NCI-H1092 (cell line): ENCODE results near the gene SHC1.
A peak's percentile ranks its signal among the peaks of the same experiment; 100 is the strongest.

Source experiments
- DNase-seq: peaks from one replicate; lab custom pipeline; 2025; lab: John Stamatoyannopoulos, UW

The SHC1 gene

DNA sequence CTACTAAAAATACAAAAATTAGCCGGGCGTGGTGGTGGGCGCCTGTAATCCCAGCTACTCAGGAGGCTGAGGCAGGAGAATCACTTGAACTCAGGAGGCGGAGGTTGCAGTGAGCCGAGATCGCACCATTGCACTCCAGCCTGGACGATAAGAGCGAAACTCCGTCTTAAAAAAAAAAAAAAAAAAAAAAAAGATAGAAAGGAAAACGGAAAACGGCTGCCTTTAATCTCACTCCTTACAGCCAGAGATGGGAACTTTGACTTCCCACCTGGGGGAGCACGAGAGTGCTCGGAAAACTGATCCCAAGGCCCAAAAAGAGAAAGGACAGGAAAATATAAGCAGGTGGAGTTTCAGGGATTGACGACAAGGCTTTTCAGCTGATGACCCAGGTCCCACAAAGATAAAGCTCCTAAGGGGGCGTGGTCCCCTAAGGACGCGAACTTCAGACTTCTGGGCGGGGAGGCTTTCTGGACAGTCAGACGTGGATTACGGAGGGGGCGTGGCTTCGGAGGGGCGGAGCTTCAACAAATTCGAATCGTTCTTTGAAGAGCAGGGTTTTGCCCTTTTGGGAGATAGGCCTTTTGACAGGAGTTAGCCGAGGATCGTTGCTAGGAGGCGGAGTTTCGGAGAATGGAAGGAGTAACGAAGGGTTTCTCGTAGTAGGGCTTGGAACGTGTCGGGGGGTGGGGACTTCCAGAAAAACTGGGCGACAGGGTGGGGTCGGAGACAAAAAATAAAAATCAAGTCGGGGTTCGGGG is 3.0 kb upstream of the SHC1 start:
- DNase-seq, result peak; percentile 90

- DNase-seq, result no peak
These were observed 2.2 kb upstream of the SHC1 start for GRCh38 chr1:154972517-154973343.

DNA sequence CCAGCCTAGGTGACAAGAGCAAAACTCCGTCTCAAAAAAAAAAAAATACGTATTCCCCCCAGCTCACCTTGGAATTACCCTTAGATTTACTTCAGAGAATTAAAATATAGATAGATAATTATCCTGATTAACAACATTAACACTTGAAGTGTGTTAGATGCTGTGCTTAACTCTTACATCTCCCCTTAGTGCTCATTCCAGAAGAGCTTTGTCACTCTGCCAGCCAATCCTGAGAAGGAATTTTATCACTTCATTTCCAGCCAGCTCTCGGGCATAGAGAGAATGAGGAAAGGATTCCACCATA is 1.6 kb upstream of the SHC1 start:
- no peak for DNase-seq

GRCh38 chr1:154971341-154971998 is 923 bp upstream of the SHC1 start:
- DNase-seq, result no peak

DNA sequence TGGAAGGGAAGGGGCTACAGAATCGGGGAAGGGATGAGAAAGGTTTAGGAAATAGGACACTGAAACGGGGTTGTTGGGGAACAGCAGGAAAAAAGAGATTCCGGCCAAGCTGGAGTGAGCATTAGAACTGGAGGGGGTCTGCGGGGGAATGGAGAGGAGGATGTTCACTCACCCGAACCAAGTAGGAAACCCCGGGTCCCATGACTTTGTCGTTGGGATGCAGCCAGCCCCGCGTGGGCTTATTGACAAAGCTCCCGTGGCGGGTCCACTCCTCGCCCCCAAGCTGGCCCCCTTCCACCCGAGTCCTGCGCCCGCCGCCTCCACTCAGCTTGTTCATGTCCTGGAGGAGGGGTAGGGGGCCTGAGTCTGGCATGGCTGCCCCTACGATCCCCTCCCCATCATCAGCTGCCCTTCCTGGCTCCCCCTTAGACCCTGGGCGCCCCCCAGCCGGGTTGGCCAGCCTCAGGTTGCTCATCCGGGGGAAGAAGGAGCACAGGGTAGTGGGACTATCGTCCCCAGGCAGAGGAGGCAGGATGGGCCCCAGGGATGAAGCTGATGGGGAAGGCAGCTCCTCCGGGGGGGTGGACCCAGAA is 591 bp downstream of the SHC1 start:
- no peak for DNase-seq

DNA sequence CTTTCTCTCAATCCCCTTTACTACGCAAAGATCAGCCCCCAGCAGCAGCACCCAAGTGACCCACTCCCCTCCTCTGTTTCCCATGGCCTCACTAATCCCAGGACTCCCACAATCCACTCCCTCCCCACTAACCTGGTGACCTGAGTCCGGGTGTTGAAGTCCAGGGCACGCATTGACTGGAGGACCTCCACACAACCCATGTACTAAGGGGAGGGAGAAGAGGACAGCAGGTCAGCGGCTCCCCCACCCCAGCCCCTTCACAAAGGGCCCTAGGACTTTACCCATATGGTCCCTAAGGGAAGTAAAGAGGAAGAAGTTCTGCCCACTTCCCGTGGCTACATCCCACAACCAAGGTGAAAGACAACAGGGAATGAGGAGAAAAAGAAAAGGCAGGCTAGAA is 1.3 kb downstream of the SHC1 start:
- DNase-seq, result no peak

DNA sequence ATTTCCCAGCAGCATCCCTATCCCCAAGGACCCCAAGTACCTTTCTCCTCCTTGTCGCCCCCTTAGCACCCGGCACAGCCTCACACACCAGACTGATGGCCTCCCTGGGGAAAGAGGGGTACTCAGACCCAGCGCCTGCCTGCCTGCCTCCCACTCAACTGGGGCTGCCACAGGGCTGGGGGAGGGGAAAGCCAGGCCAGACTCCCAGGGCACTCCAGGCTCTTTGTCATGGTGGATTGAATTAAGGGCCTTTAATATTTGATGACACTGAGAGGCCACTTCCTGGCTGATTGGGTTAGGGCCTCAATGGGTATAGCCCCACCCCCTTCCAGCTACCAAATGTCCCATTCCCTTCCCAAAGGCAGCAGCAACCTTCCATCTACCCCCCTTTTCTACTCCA is 1.8 kb downstream of the SHC1 start:
- no peak for DNase-seq

DNA sequence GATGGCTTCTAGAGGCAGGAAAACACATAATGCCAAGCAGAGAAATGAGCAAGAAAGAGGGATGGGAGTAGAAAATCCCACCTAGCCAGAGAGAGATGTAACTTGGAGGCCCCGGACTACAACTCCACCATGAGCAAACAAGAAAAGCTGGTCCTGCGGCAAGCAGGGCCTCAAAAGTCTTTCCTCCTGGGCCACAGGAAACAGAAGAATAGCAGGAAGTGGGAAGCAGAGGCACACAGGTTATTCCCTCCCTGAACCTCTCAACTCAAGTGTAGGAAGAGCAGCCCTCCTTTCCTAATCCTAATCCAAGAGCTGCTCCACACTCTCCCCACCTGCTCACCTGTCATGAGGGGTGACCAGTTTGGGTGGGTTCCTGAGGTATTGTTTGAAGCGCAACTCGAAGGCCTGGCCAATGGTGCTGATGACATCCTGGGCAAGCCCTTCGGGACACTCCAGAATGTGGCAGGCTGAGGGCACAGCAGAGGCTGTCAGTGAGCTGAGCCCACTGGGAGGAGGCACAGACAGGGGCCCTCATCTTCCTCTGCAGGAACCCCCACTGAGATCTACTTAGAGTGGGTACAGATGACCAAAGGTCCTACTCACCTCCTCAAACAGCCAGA is 3.1 kb downstream of the SHC1 start:
- no peak for DNase-seq

GRCh38 chr1:154966111-154966510 is 4.4 kb downstream of the SHC1 start:
- no peak for DNase-seq

DNA sequence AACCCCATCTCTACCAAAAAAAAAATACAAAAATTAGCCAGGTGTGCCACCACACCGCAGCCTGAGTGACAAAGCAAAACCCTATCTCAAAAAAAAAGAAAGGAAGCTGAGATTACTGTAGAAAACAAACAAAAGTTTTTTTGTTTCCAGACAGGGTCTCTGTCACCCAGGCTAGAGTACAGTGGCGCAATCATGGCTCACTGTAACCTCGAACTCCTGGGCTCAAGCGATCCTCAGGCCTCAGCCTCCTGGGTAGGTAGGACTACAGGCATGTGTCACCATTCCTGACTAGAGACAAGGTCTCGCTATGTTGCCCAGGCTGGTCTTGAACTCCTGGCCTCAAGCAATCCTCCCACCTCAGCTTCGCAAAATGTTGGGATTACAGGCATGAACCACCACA is 6.2 kb downstream of the SHC1 start:
- DNase-seq, result no peak

GRCh38 chr1:154963643-154964042 is 6.9 kb downstream of the SHC1 start:
- no peak for DNase-seq

- DNase-seq, result no peak
These were observed 7.7 kb downstream of the SHC1 start for GRCh38 chr1:154962795-154963330.

DNA sequence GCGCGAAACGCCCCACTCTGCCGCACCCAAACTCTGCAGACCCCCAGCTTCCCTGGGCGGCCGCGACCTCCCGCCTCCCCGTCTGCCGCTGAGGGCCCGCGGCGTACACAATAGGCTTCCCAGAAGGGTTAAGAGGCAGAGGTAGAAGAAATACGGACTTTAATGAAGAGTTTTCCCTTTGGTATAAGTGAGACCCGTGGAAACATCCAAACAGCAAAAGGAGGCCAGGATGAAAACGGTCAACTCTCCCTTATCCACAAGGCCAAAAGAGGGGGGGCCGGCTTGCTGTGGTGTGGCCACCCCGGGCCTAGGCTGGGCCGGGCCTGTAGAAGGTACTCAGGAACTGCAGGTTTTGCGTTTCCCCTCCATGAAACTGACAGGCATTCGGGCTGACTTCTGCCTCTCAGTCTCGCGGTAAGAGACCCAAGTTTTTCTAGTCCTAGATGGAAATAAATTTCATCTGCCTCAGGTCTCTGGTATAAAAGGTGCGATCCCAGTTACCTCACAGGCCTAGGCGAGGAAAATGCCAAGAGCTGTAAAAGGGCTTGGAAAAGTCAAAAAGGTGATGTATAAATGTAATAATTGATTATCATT is 8.3 kb downstream of the SHC1 start:
- DNase-seq, result no peak

- DNase-seq, result peak; percentile 53
These were observed 9.1 kb downstream of the SHC1 start, which contains the start of gene PYGO2 for GRCh38 chr1:154961207-154962155. Gene PYGO2, minus strand, starts transcription at chr1:154961782. Its CDS starts 206 bp downstream, at chr1:154961576.

DNA sequence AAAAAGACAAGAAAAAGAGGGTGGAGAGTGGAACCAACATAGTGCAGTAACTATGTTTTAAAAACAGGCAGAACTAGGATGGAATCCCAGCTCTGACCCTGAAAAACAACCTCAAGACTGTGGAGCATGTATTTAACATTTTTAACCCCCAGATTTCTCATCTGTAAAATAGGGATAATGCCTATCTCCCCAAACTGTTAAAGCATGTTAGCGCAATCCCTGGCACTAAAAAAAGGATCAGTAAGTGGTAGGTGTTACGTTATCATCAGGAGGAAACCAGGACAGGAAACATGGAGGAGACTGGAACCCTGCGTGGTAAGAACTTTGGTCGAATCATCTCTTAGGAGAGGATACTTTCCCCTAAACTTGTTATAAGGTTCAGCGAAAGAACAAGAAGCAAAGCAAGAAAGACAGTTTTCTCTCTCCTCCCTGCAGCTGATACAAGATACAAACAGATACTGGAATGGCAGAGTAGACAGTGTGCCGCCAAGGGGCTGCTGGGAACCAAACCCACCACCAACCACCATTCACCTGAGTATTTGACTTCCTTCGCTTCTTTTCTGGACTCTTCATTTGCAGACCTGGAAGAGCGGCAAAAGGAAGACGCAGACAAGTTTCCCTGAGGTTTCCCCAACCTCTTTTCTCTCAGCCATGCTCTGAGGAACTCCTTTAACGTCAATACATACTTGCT is 10.0 kb downstream of the SHC1 start:
- no peak for DNase-seq

- no peak for DNase-seq
These were observed 11.1 kb downstream of the SHC1 start for GRCh38 chr1:154959426-154959780.

- no peak for DNase-seq
These were observed 11.7 kb downstream of the SHC1 start for GRCh38 chr1:154958681-154959425.

DNA sequence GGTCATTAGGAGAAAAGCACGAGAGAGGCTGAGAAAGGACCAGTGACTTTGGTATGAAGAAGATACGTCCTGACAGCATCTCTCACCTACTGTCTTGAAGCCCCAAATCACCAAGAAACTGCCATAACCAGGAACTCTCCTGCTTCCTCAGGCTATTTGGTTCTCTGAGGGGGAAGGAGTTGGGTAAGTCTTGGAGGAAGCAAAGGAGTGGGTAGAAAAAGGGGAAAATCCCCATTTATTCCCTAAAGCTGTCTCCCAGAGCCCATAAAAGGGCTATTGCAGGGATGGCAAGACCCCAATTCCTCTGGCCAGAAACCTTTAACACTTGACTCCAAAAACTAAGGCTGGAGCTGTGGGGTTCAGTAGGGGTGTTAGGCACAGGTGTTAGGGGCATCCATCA is 12.5 kb downstream of the SHC1 start:
- DNase-seq, result no peak

DNA sequence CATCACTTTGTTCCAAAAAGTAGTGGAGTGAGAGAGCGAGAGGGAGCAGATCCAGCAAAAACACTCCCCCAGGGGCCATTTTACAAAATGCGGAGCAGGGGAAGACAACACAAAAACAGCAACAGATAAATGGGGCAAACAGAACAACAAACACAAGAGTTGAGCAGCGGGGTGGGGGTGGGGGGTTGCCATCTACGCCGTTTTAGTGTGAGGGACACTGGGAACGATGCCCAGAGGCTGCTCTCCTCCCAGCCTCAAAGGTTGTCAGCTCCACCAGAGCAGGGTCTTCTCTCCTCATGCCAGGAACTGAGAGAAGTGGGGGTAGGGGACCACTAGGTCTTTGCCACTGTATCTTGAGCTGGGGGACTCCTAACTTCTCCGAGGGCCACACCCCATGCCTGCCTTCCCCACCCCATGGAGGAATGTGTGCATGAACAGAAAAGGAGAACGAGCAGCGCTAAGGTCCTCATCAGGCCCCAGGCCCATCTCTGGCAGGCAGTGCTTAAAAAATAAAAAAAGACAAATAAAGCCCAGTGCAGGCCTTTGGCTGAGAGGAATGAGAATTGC is 13.4 kb downstream of the SHC1 start:
- no peak for DNase-seq
